GM23248 (cell line): Measurements from ENCODE around the gene CCDC192.

ENCODE experiments used
- EZH2 ChIP-seq: fragments of 200-600 bp; sonication (generic); IDR thresholded peaks from 2 replicates; pipeline ENCODE4 v1.6.1; 2018; ENCODE audit warnings: antibody characterized with exemption, mild to moderate bottlenecking; ENCODE audit not compliant: insufficient read depth, poor library complexity, severe bottlenecking
- EZH2phosphoT487 ChIP-seq: fragments of 200-600 bp; sonication (generic); IDR thresholded peaks from 2 replicates; pipeline ENCODE4 v1.6.1; 2018; ENCODE audit warnings: antibody characterized with exemption, moderate library complexity, mild to moderate bottlenecking, low read depth; ENCODE audit not compliant: insufficient read depth

DNA sequence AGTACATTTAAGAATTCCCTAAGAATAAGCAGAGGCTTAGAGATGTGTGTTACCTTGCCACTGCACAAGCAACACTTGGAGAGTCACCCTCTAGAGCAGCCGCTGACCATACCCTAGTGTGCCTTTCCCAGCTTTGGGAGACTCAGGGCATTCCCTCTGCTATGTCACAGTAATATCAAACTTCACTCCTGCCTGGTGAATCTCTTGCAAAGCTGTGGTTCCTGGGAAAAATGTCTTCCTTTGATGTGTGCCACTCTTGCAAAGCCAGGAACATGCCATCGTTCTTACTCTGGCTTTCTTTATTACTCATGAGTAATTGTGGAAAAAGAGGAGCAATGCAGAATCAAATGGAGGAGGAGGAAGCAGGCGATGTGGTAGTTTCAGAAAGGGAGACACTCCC lies 173.2 kb downstream of the CCDC192 start:
- TF ChIP-seq EZH2phosphoT487 (no peak), EZH2 (no peak)
